Measurements from ENCODE around the gene MYT1.
"Not testable (repeated sequence)": the region's sequence is repeated elsewhere in the genome, so short reads cannot be mapped to it uniquely, and the experiment has no call there.

MYT1 gene

DNA sequence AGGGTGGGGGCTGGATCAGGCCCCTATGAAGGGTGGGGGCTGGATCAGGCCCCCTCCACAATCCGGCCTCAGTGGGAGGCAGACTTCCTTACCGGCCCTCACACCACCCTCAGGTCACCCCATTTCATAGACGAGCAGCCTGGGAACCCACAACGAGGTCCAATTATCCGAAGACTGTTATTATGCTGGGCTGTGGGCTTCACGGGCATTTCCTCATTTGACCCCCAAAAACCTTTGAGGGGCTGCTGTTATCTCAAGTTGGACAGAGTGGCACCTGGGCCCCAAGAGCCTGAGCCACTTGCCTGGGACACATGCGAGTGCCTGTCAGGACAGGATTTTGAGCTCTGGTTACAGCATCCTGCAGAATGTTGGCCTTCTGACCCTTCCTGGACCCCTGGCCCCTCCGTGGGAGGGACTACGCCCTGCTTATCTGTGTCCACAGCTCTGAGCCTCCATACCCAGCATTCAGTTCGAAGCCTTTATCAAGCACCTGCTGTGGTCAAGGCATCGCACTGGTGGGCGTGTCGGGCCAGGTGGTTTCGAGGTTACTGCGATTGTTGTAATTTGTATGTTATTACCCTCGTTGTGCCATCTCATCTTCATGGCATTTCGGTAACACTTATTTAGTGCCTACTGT is 56.8 kb downstream of the MYT1 start:
- no peak for DNase-seq

DNA sequence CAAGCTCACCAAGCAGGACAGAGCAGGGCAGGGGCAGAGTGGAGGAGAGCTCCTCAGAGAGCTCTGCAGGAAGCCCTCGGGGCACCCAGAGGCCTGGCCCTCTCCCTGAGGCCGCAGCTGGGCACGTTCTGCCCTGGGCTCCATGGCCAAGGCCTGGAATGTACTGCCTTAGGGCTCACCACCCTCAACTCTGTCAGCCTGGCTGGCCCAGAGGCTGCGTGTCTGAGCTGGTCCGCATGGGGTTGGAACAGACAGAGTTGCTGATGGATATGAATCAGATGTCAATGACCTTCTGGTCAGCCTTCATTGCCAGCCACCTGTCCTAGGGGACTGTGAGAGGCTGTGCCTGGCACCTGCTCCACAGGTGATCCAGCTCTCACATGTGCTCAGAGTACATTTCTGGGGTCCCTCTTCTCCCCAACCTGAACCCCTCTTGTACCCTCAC is 58.1 kb downstream of the MYT1 start:
- no peak for DNase-seq

- DNase-seq = no peak
Observed at GRCh38 chr20:64222851-64223525, 58.7 kb downstream of the MYT1 start.

DNA sequence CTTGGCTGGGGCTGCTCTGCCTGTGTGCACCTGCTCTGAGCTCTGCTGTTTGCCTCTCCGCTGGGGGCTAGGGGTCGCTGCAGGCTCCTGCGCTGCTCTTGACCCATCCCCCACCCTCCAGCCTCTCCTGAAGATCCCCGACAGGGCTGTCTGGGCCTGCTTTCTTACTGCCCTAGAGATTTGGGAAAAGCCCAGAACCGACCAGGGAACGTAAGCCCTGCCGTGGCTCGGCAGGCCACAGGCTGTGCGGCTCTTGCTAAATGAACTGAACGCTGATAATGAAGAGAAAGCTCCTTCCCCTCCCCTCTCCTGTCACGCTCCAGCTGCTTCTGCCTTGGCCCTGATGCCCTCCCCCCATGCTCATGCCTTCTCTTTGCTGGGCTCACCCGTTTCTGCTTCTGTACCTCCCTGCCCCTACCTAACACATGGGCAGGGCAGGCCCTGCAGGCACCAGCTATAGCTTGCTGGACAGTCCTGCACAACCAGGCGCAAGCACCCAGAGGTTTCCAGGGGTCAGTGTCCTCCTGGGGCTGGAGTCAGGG is 59.3 kb downstream of the MYT1 start:
- DNase-seq = no peak

GRCh38 chr20:64224351-64225170 is 60.3 kb downstream of the MYT1 start:
- DNase-seq = no peak

DNA sequence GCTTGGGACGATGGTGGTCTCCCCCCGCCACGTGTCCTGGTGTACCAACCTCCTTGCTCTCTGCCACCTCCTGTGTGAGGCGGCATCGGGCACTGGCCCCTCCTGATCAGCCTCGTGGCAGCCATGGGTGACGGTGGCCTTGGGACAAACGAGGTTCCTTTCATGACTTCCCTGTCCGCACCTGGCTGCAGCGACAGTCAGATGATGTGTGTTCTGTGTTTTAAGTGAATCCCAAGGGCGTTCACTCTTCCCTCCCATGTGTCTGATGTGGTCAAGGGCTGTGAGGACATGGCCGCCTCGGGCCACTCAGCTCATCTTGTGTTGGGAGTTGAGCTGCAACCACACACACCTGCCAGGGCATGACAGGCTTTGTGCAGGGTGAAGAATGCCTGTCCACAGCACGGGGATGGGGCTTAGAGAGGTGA is 60.9 kb downstream of the MYT1 start:
- no peak for DNase-seq

DNA sequence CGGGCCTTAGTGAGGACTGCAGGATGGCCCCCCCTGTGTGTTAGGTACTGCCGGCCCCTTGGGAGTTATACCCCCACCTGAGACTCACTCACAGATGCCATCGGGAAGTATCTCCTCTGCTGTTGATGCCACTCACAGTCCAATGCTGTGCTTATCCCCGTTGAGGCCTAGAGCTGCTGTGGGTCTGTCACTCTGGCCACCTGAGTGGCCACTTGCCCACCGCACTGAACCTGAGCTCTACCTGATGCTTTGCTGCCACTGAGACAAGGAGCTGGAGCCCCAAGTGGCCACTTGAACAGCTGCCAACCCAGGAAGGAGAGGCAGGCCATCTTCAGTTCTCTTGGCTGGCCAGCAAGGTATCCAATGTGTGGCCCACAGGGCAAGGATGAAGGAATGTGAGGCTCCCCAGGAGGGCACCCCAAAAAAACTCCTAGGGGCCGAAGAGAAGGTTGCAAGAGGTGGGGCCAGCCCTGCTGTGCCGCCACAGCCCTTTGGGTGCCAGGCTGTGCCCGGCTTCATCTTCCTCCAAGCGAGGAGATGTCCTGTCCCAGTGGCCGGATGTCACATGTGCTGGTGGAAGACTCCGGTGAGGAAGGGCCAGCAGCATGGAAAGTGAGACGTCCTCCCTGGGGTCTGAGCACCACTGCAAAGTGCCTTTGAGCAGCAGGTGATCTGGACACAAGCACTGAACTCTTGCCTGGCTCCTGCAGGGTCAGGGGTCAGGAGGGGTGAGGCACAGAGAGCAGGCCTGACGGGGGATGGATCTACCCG is 61.8 kb downstream of the MYT1 start:
- no peak for DNase-seq

DNA sequence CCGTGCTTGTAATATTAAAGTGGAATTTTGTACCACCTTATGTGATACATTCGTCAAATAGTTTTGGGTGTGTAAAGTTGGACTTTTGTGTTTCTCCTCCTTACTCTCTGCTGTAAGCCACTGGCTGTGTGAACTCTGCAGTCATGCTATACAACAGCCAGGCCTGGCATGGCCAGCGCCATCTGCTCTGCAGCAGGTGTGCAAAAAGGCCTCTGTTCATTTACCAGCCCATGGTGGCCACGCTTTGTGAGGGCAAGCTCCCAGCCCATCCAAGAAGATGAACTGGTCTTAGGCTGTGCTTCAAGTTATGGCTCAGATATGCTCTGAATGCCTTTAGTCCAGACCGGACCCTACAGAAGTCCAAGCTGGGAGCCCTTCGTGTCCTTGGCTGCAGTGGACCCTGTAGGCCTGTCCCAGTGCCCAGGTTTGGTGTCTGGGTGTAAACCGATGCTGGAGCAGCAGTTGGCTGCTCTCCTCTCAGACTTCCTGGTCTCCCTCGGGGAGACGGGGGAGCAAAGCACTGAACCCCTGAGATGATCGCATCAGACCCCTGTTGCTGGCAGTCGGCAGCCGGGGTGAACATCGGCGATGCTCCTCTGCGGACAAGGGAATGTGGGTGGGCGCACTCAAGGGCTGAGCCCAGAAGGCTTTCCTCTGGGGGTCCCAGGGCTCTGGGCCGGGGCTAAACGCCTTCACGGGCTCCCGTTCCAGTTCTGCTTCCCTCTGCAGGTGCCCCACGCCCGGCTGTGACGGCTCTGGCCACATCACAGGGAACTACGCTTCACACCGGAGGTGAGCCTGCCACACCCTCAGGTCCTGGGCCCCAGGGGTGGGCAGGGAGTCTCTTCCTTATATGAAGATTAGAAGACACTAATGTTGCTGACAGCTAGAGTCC is 62.7 kb downstream of the MYT1 start:
- no peak for DNase-seq

GRCh38 chr20:64228086-64228653 is 63.9 kb downstream of the MYT1 start:
- no peak for DNase-seq

DNA sequence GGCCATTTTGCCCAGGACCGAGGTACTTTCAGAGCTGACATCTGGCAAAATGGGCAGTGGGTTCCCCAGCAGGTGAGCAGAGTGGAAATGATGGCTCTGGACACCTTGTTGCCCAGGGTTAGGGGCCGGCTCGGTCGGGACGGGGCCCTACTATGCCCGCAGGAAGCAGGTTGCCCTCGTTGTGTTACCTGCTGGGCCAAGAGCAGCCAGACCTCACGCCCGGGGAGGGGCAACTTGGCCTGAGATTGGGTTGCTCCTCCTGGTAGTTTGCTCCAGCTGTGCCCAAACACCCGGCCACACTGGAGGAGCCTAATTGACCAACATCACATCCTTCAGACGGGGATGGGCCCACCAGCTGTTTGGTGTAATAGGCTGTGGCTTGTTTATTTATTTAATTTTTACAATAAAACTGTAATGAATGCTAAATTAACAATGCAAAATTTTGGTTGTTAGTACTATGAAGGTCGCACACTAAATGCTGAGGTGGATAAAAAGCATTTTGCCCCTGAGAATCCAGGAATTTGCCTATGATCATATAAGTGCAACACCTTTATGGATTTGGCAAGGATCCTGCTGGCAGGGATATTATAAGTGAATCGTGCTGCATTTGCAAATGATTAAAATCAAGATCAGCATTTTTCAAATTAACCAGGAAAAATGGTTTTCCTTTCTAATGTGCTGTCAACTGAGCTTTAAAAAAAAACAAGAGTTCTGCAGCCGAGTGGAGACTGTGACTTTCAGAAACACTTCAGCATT is 64.7 kb downstream of the MYT1 start:
- DNase-seq = no peak

- DNase-seq = no peak
Observed at GRCh38 chr20:64229507-64230061, 65.3 kb downstream of the MYT1 start.

DNA sequence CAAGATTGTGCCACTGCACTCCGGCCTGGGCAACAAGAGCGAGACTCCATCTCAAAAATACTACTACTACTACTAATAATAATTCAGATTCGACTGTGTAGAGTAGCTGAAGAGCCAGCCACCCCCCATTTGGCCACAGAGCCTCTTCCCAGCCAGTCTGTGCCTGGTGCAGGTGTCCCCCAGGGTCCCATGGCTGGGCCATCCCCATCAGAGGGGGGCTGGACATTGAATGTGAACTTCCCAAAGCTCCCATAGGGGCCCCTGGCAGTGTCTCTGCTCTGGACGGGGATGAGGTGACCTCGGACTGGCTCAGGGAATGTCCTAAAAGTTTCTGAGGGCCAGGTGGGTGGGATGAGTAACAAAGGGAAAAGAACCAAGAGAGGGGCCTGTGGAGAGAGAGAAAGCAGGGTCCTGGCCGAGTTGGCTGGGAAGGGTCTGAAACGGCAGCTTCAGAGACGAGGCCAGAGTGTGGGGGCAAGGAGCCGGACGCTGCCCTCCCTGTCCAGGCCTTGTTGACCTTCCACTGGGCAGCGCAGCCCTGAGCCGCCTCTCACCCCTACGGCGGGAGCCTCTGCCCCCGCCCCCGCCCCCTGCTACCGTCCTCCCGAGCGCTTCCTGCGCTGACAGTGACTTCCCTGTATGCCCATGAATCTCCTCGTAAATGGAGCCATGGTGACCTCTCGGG is 66.4 kb downstream of the MYT1 start:
- no peak for DNase-seq

GRCh38 chr20:64231621-64232550 is 67.6 kb downstream of the MYT1 start:
- no peak for DNase-seq

- no peak for DNase-seq
Observed at GRCh38 chr20:64232794-64233193, 68.5 kb downstream of the MYT1 start.

GRCh38 chr20:64233725-64234124 is 69.5 kb downstream of the MYT1 start:
- no peak for DNase-seq

GRCh38 chr20:64234291-64234791 is 70.1 kb downstream of the MYT1 start:
- no peak for DNase-seq

DNA sequence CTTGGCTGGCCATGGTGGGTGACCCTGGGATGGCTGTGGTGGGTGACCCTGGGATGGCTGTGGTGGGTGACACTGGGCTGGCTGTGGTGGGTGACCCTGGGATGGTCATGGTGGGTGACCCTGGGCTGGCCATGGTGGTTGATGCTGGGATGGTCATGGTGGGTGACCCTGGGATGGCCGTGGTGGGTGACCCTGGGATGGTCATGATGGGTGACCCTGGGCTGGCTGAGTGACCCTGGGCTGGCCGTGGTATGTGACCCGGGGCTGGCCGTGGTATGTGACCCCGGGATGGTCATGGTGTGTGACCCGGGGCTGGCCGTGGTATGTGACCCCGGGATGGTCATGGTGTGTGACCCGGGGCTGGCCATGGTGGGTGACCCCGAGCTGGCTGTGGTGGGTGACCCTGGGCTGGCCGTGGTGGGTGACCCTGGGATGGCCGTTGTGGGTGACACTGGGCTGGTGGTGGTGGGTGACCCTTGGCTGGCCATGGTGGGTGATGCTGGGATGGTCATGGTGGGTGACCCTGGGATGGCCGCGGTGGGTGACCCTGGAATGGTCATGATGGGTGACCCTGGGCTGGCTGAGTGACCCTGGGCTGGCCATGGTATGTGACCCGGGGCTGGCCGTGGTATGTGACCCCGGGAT is 70.8 kb downstream of the MYT1 start:
- not testable (repeated sequence) for DNase-seq
